Loucy (cell line): ENCODE results near the gene TDRD12.

Experiments
- EZH2phosphoT487 ChIP-seq: fragments of 200-600 bp; IDR thresholded peaks from 2 replicates; pipeline ENCODE4 v1.6.1; 2018; ENCODE audit warnings: antibody characterized with exemption, mild to moderate bottlenecking, moderate library complexity, borderline replicate concordance
- TF ChIP-seq, protein P1 (sequence below): fragments of 200-600 bp; sonication (generic); conservative IDR thresholded peaks from 2 replicates; pipeline ENCODE4 v1.5.1; 2014; ENCODE audit warnings: mild to moderate bottlenecking, antibody characterized with exemption, low read length

DNA sequence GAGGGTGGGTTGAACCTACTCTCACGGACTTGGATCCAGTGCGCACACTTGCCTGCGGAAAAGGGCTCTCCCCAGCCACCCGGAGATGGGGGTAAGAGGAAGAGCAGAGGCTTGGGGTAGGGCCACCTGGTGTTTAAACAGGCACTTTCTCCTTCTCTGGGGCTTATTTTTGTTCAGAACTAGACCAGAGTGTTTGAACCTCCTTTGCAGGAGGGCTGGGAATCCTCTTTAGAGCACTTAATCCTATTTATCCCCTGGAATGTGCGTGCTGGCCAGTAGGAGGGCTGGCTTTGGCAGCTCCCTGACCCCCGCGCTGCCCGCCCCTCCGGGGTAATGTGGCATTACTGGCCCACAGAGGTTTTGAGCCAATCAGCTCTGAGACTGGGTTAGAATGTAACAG lies 41.9 kb upstream of the TDRD12 start:
- TF ChIP-seq, protein P1, sequence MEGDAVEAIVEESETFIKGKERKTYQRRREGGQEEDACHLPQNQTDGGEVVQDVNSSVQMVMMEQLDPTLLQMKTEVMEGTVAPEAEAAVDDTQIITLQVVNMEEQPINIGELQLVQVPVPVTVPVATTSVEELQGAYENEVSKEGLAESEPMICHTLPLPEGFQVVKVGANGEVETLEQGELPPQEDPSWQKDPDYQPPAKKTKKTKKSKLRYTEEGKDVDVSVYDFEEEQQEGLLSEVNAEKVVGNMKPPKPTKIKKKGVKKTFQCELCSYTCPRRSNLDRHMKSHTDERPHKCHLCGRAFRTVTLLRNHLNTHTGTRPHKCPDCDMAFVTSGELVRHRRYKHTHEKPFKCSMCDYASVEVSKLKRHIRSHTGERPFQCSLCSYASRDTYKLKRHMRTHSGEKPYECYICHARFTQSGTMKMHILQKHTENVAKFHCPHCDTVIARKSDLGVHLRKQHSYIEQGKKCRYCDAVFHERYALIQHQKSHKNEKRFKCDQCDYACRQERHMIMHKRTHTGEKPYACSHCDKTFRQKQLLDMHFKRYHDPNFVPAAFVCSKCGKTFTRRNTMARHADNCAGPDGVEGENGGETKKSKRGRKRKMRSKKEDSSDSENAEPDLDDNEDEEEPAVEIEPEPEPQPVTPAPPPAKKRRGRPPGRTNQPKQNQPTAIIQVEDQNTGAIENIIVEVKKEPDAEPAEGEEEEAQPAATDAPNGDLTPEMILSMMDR = peak; percentile 34
- TF ChIP-seq EZH2phosphoT487 = no peak
